HepG2 (cell line): ENCODE measurements around the gene SPACA4. TPM values are rescaled to one million over a fixed set of nuclear protein-coding genes. Genes with fewer than 3 reads are reported as not detected.

Source experiments
- ATF7-NPFF ChIP-seq: sonication (generic); formaldehyde crosslinking; IDR thresholded peaks from 2 replicates; pipeline ENCODE4 v1.8.1; 2023; ENCODE audit warnings: mild to moderate bottlenecking, low read depth, missing genetic modification reagents, moderate library complexity
- BCL6 ChIP-seq: IDR thresholded peaks from 2 replicates; pipeline ENCODE4 v1.6.1; 2016; ENCODE audit warnings: missing genetic modification reagents, missing compliant biosample characterization
- FLYWCH1 ChIP-seq: sonication (generic); formaldehyde crosslinking; IDR thresholded peaks from 2 replicates; pipeline ENCODE4 v1.8.1; 2023; ENCODE audit warnings: mild to moderate bottlenecking, missing genetic modification reagents
- FOXA1 ChIP-seq, 2 experiments: fragments of 450-650 bp in 1 of 2; sonication (generic) in 1 of 2; formaldehyde crosslinking in 1 of 2; IDR thresholded peaks; 2 replicates each; pipeline versions ENCODE4 v1.4.0 to v1.6.1; 2016 to 2020; ENCODE audit warnings: missing genetic modification reagents in 1 of 2
- FOXJ3 ChIP-seq: sonication (generic); formaldehyde crosslinking; IDR thresholded peaks from 2 replicates; pipeline ENCODE4 v1.4.0; 2020; ENCODE audit warnings: missing genetic modification reagents, mild to moderate bottlenecking, borderline replicate concordance
- GABPB1 ChIP-seq: IDR thresholded peaks from 2 replicates; pipeline ENCODE4 v1.6.1; 2016; ENCODE audit warnings: mild to moderate bottlenecking, missing genetic modification reagents, moderate library complexity, missing compliant biosample characterization
- MTA3 ChIP-seq: sonication (generic); formaldehyde crosslinking; IDR thresholded peaks from 2 replicates; pipeline ENCODE4 v1.4.0; 2020; ENCODE audit warnings: missing genetic modification reagents
- MXD4 ChIP-seq: IDR thresholded peaks from 2 replicates; pipeline ENCODE4 v1.6.1; 2016; ENCODE audit warnings: mild to moderate bottlenecking, missing biosample characterization, missing genetic modification reagents
- NR0B2 ChIP-seq: sonication (generic); formaldehyde crosslinking; IDR thresholded peaks from 2 replicates; pipeline ENCODE4 v1.4.0; 2020; ENCODE audit warnings: mild to moderate bottlenecking, missing genetic modification reagents
- PCBP2 ChIP-seq: fragments of 200-400 bp; formaldehyde crosslinking; optimal IDR thresholded peaks from 2 replicates; pipeline ENCODE3; 2018; ENCODE audit warnings: low read length, low read depth; ENCODE audit not compliant: poor library complexity, severe bottlenecking
- PLRG1 ChIP-seq: fragments of 450-650 bp; conservative IDR thresholded peaks from 2 replicates; pipeline ENCODE4 v1.6.1; 2016
- RBM22 ChIP-seq: fragments of 200-400 bp; formaldehyde crosslinking; optimal IDR thresholded peaks from 2 replicates; pipeline ENCODE3; 2017; ENCODE audit warnings: mild to moderate bottlenecking, low read length, moderate library complexity
- SMAD3 ChIP-seq: sonication (generic); formaldehyde crosslinking; IDR thresholded peaks from 2 replicates; pipeline ENCODE4 v1.4.0; 2020; ENCODE audit warnings: missing genetic modification reagents
- TBX3 ChIP-seq: fragments of 450-650 bp; IDR thresholded peaks from 2 replicates; pipeline ENCODE4 v1.6.1; 2017; ENCODE audit warnings: antibody characterized with exemption, mild to moderate bottlenecking, inconsistent platforms, borderline replicate concordance
- ZFP41 ChIP-seq: sonication (generic); formaldehyde crosslinking; IDR thresholded peaks from 2 replicates; pipeline ENCODE4 v1.4.0; 2020; ENCODE audit warnings: mild to moderate bottlenecking, missing genetic modification reagents, borderline replicate concordance
- ZSCAN21 ChIP-seq: sonication (generic); formaldehyde crosslinking; IDR thresholded peaks from 2 replicates; pipeline ENCODE4 v1.8.0; 2022; ENCODE audit warnings: mild to moderate bottlenecking, missing genetic modification reagents, moderate library complexity, borderline replicate concordance
- polyA plus RNA-seq, 8 experiments: library from polyadenylated mRNA; depleted of rRNA in 3 of 8; stranded (reverse) in 7 of 8; unstranded in 1 of 8; fragments of >200 nt; fragmentation: Illumina TruSeq in 4 of 8; extraction: Trizol in 4 of 8; gene quantifications; 2 replicates each; pipeline versions ENCODE4 v1.2.1 to v1.2.3, GENCODE V29; 2011 to 2016; ENCODE audit warnings: low read depth in 4 of 8, missing spikeins in 1 of 8, mixed read lengths in 1 of 8; ENCODE audit not compliant: insufficient read depth in 1 of 8
- total RNA-seq, 5 experiments: library from RNA; depleted of rRNA; stranded (reverse); fragments of >200 nt; fragmentation: Illumina TruSeq; extraction: Trizol; gene quantifications; 2 replicates each; pipeline ENCODE4 v1.2.3, GENCODE V29; 2016; ENCODE audit warnings: low read depth in 1 of 5
- TF ChIP-seq, protein P1 (sequence below): sonication (generic); formaldehyde crosslinking; IDR thresholded peaks from 2 replicates; pipeline ENCODE4 v1.4.0; 2020; ENCODE audit warnings: missing genetic modification reagents
- TF ChIP-seq, protein P2 (sequence below): sonication (generic); formaldehyde crosslinking; IDR thresholded peaks from 2 replicates; pipeline ENCODE4 v1.5.0; 2020; ENCODE audit warnings: missing genetic modification reagents, mild to moderate bottlenecking, borderline replicate concordance
- TF ChIP-seq, protein P3 (sequence below): sonication (generic); formaldehyde crosslinking; IDR thresholded peaks from 2 replicates; pipeline ENCODE4 v1.5.0; 2020; ENCODE audit warnings: mild to moderate bottlenecking, missing genetic modification reagents
- TF ChIP-seq, protein P4 (sequence below): sonication (generic); formaldehyde crosslinking; IDR thresholded peaks from 2 replicates; pipeline ENCODE4 v1.5.0; 2020; ENCODE audit warnings: missing genetic modification reagents
- TF ChIP-seq, protein P5 (sequence below): sonication (generic); IDR thresholded peaks from 2 replicates; pipeline ENCODE4 v1.6.1; 2016; ENCODE audit warnings: low read depth, borderline replicate concordance

SPACA4 gene
- total and polyA plus RNA-seq, 2 of the 13 experiments (the other 11 are each of a cell fraction or from before 2014, with no cell fraction given) = not detected

DNA sequence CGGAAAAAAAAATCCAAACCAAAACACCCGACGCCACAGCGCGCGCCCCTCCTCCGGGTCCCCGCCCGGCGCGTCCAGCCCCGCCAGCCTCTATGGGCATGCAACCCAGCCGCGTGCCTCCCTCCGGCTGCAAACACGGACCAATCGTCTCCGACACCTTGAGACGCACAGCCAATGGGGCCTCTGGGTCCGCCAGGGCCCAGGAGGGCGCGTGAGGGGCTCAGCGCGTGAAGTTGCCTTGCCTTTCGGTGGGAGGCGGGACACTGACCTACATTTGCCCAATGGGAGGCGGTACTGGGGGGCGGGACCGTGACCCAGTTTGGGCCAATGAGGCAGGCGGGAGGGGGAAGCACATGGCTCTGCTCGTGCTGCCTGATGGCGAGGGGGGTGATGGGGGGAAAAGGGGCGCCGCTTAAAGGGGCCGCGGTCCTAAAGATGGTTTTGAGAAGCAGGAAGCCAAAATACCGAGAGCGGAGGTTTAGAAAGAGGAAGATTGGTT is 31.0 kb downstream of the SPACA4 start (continued):
- TF ChIP-seq ZFP41 (CRISPR knock-in tag) (peak; percentile 85; the same call in 1 of the 2 replicates), SMAD3 (CRISPR knock-in tag) (no peak), GABPB1 (CRISPR knock-in tag) (peak; percentile 71; the same call in 1 of the 2 replicates), PCBP2 (no peak), FOXJ3 (CRISPR knock-in tag) (no peak), ATF7-NPFF (CRISPR knock-in tag) (peak; percentile 96; the same call in 1 of the 2 replicates), ZSCAN21 (CRISPR knock-in tag) (peak; percentile 88; the same call in 1 of the 2 replicates), TBX3 (peak; percentile 56; the same call in 1 of the 2 replicates), RBM22 (no peak), MXD4 (CRISPR knock-in tag) (peak; percentile 82), FLYWCH1 (CRISPR knock-in tag) (peak; percentile 91), MTA3 (CRISPR knock-in tag) (no peak), BCL6 (CRISPR knock-in tag) (peak; percentile 70), PLRG1 (no peak), NR0B2 (CRISPR knock-in tag) (peak; percentile 85; the same call in 1 of the 2 replicates), FOXA1 (IDR thresholded peaks at IDR 0.05) (no peak), FOXA1 (CRISPR knock-in tag; IDR thresholded peaks at IDR 0.05) (no peak)
- TF ChIP-seq, protein P1, sequence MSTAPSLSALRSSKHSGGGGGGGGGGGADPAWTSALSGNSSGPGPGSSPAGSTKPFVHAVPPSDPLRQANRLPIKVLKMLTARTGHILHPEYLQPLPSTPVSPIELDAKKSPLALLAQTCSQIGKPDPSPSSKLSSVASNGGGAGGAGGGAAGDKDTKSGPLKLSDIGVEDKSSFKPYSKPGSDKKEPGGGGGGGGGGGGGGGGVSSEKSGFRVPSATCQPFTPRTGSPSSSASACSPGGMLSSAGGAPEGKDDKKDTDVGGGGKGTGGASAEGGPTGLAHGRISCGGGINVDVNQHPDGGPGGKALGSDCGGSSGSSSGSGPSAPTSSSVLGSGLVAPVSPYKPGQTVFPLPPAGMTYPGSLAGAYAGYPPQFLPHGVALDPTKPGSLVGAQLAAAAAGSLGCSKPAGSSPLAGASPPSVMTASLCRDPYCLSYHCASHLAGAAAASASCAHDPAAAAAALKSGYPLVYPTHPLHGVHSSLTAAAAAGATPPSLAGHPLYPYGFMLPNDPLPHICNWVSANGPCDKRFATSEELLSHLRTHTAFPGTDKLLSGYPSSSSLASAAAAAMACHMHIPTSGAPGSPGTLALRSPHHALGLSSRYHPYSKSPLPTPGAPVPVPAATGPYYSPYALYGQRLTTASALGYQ (CRISPR knock-in tag) = no peak
- TF ChIP-seq, protein P2, sequence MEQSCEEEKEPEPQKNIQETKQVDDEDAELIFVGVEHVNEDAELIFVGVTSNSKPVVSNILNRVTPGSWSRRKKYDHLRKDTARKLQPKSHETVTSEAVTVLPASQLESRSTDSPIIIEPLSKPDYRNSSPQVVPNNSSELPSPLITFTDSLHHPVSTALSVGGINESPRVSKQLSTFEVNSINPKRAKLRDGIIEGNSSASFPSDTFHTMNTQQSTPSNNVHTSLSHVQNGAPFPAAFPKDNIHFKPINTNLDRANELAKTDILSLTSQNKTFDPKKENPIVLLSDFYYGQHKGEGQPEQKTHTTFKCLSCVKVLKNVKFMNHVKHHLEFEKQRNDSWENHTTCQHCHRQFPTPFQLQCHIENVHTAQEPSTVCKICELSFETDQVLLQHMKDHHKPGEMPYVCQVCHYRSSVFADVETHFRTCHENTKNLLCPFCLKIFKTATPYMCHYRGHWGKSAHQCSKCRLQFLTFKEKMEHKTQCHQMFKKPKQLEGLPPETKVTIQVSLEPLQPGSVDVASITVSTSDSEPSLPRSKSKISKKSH (CRISPR knock-in tag) = peak; percentile 61; the same call in 1 of the 2 replicates
- TF ChIP-seq, protein P3, sequence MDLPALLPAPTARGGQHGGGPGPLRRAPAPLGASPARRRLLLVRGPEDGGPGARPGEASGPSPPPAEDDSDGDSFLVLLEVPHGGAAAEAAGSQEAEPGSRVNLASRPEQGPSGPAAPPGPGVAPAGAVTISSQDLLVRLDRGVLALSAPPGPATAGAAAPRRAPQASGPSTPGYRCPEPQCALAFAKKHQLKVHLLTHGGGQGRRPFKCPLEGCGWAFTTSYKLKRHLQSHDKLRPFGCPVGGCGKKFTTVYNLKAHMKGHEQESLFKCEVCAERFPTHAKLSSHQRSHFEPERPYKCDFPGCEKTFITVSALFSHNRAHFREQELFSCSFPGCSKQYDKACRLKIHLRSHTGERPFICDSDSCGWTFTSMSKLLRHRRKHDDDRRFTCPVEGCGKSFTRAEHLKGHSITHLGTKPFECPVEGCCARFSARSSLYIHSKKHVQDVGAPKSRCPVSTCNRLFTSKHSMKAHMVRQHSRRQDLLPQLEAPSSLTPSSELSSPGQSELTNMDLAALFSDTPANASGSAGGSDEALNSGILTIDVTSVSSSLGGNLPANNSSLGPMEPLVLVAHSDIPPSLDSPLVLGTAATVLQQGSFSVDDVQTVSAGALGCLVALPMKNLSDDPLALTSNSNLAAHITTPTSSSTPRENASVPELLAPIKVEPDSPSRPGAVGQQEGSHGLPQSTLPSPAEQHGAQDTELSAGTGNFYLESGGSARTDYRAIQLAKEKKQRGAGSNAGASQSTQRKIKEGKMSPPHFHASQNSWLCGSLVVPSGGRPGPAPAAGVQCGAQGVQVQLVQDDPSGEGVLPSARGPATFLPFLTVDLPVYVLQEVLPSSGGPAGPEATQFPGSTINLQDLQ (CRISPR knock-in tag) = peak; percentile 29; the same call in 1 of the 2 replicates
- TF ChIP-seq, protein P4, sequence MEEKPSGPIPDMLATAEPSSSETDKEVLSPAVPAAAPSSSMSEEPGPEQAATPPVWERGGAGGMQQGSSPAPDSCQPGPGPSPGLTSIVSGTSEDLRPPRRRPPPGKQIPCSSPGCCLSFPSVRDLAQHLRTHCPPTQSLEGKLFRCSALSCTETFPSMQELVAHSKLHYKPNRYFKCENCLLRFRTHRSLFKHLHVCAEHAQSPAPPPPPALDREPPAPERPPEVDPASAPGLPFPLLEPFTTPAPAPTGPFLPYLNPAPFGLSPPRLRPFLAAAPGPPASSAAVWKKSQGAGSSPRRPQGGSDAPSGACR = no peak
- TF ChIP-seq, protein P5, sequence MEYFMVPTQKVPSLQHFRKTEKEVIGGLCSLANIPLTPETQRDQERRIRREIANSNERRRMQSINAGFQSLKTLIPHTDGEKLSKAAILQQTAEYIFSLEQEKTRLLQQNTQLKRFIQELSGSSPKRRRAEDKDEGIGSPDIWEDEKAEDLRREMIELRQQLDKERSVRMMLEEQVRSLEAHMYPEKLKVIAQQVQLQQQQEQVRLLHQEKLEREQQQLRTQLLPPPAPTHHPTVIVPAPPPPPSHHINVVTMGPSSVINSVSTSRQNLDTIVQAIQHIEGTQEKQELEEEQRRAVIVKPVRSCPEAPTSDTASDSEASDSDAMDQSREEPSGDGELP = no peak
